HepG2 (cell line): ENCODE measurements around the gene KCNT1. TPM values are rescaled to one million over a fixed set of nuclear protein-coding genes. Genes with fewer than 3 reads are reported as not detected.

Source experiments
- ATAC-seq: fragments of 200-7000 bp; cut with Tn5 transposase; 3 replicates; pipeline ENCODE4 v1.9.1; 2020; ENCODE audit warnings: mild to moderate bottlenecking, moderate library complexity
- BruUV-seq: library from RNA; stranded (reverse); fragments of 400-500 nt; replicated peaks from 2 replicates; lab custom pipeline; 2021; lab: Mats Ljungman, UMichigan
- CTCF ChIA-PET: fragments of 300-600 bp; formaldehyde crosslinking; extraction: SDS; loops from one replicate; lab custom pipeline; 2021; ENCODE audit warnings: low total read pairs, inconsistent platforms, low intra/inter-chr PET ratio; lab: Yijun Ruan, JAX
- POLR2A ChIA-PET: fragments of 350-600 bp; sonication (Branson Sonifier 250); formaldehyde crosslinking; loops from one replicate; lab custom pipeline; 2020; ENCODE audit warnings: antibody characterized with exemption, inconsistent platforms; lab: Yijun Ruan, JAX
- DNase-seq: peaks from one replicate; pipeline ENCODE4 v3.0.0-alpha.2; 2015; ENCODE audit warnings: low spot score
- FAIRE-seq: peaks from 3 replicates; lab custom pipeline; 2011; peaks lifted over from hg19 to GRCh38; lab: Jason Lieb, UNC
- H2AFZ ChIP-seq: one replicate; pipeline ENCODE4 v1.6.1; 2011; ENCODE audit warnings: low read length, inconsistent platforms
- H3K27ac ChIP-seq: fragments of 300-600 bp; 3 replicates; pipeline ENCODE4 v1.8.0; 2011; ENCODE audit warnings: mixed run types, mild to moderate bottlenecking, mixed read lengths, low read length, inconsistent platforms; ENCODE audit not compliant: insufficient read depth; ENCODE audit errors: extremely low read length
- H3K27me3 ChIP-seq, 2 experiments: fragments of 200-600 bp in 1 of 2; 2 replicates in 1 of 2; 3 replicates in 1 of 2; pipeline versions ENCODE4 v1.6.0 to v1.8.0; 2011; ENCODE audit warnings: low read length in 2 of 2, mild to moderate bottlenecking in 2 of 2, moderate library complexity in 2 of 2, inconsistent platforms in 1 of 2; ENCODE audit not compliant: insufficient read depth in 2 of 2, control insufficient read depth in 1 of 2
- H3K36me3 ChIP-seq, 2 experiments: fragments of 200-600 bp in 1 of 2; replicated peaks in 1 of 2; 2 replicates in 1 of 2; 3 replicates in 1 of 2; pipeline versions ENCODE4 v1.5.1 to v1.8.0; 2011; ENCODE audit warnings: low read length in 2 of 2, inconsistent platforms in 1 of 2; ENCODE audit not compliant: insufficient read depth in 2 of 2, control insufficient read depth in 1 of 2
- H3K4me1 ChIP-seq: 2 replicates; pipeline ENCODE4 v1.5.1; 2012; ENCODE audit warnings: low read length, inconsistent platforms; ENCODE audit not compliant: insufficient read depth
- H3K4me2 ChIP-seq: 2 replicates; pipeline ENCODE4 v1.6.0; 2011; ENCODE audit warnings: low read depth, low read length, inconsistent platforms
- H3K4me3 ChIP-seq, 3 experiments: fragments of 200-600 bp in 1 of 3; sonication (generic), shearing (Covaris generic) in 1 of 3; replicated peaks in 1 of 3; 2 replicates each; pipeline ENCODE4 v1.5.1; 2011 to 2016; ENCODE audit warnings: low read length in 3 of 3, inconsistent platforms in 2 of 3, low read depth in 2 of 3, mild to moderate bottlenecking in 2 of 3, control low read depth in 1 of 3, mixed read lengths in 1 of 3; ENCODE audit not compliant: insufficient read depth in 1 of 3
- H3K79me2 ChIP-seq: one replicate; pipeline ENCODE4 v1.6.1; 2011; ENCODE audit warnings: low read length, inconsistent platforms; ENCODE audit not compliant: insufficient read depth
- H3K9ac ChIP-seq: 2 replicates; pipeline ENCODE4 v1.6.0; 2011; ENCODE audit warnings: mild to moderate bottlenecking, low read depth, low read length, inconsistent platforms; ENCODE audit not compliant: insufficient read depth
- H3K9me3 ChIP-seq: 2 replicates; pipeline ENCODE4 v1.5.1; 2012; ENCODE audit warnings: mild to moderate bottlenecking, low read length
- H4K20me1 ChIP-seq: 2 replicates; pipeline ENCODE4 v1.6.0; 2011; ENCODE audit warnings: inconsistent platforms, mild to moderate bottlenecking, low read length, moderate library complexity; ENCODE audit not compliant: insufficient read depth
- GATA4 ChIP-seq: sonication (generic); IDR thresholded peaks from 2 replicates; pipeline ENCODE4 v1.6.1; 2016; ENCODE audit warnings: antibody characterized with exemption, low read depth, borderline replicate concordance
- KAT7 ChIP-seq: IDR thresholded peaks from 2 replicates; pipeline ENCODE4 v1.6.1; 2018; ENCODE audit warnings: borderline replicate concordance, missing compliant biosample characterization
- POGZ ChIP-seq: sonication (generic); formaldehyde crosslinking; IDR thresholded peaks from 2 replicates; pipeline ENCODE4 v1.4.0; 2020; ENCODE audit warnings: mild to moderate bottlenecking, missing genetic modification reagents
- ZBTB10 ChIP-seq: sonication (generic); formaldehyde crosslinking; IDR thresholded peaks from 2 replicates; pipeline ENCODE4 v1.4.0; 2020; ENCODE audit warnings: missing genetic modification reagents, borderline replicate concordance
- ZBTB2 ChIP-seq: sonication (generic); formaldehyde crosslinking; IDR thresholded peaks from 2 replicates; pipeline ENCODE4 v1.8.0; 2022; ENCODE audit warnings: low read depth, missing genetic modification reagents
- ZNF136 ChIP-seq: sonication (generic); formaldehyde crosslinking; IDR thresholded peaks from 2 replicates; pipeline ENCODE4 v1.8.1; 2022; ENCODE audit warnings: low read depth, mild to moderate bottlenecking, moderate library complexity, missing genetic modification reagents
- WGBS: methylation state at CpG from one replicate; pipeline ENCODE4 v1.1.6; 2017; ENCODE audit warnings: low lambda C conversion rate; 5-methylcytosine and 5-hydroxymethylcytosine counted together
- in situ Hi-C: cut with HindIII; loops from 2 replicates; pipeline ENCODE4 v1.10.0; 2017; ENCODE audit warnings: low pct_unique_long_range_greater_than_20kb; ENCODE audit not compliant: extremely low pct_ligation_motif_present
- intact Hi-C: fragments of 100-400 bp; cut with micrococcal nuclease; formaldehyde crosslinking; loops from one replicate; pipeline ENCODE4 v1.10.0; 2022; ENCODE audit not compliant: unreplicated experiment
- polyA plus RNA-seq, 8 experiments: library from polyadenylated mRNA; depleted of rRNA in 3 of 8; stranded (reverse) in 7 of 8; unstranded in 1 of 8; fragments of >200 nt; fragmentation: Illumina TruSeq in 4 of 8; extraction: Trizol in 4 of 8; gene quantifications; 2 replicates each; pipeline versions ENCODE4 v1.2.1 to v1.2.3, GENCODE V29; 2011 to 2016; ENCODE audit warnings: low read depth in 4 of 8, missing spikeins in 1 of 8, mixed read lengths in 1 of 8; ENCODE audit not compliant: insufficient read depth in 1 of 8
- total RNA-seq, 5 experiments: library from RNA; depleted of rRNA; stranded (reverse); fragments of >200 nt; fragmentation: Illumina TruSeq; extraction: Trizol; gene quantifications; 2 replicates each; pipeline ENCODE4 v1.2.3, GENCODE V29; 2016; ENCODE audit warnings: low read depth in 1 of 5

Gene KCNT1
- total and polyA plus RNA-seq, 2 of the 13 experiments (the other 11 are each of a cell fraction or from before 2014, with no cell fraction given): not detected

- H3K79me2 ChIP-seq: no peaks in the 10 kb centered on the region
- no CpG with 5 or more reads among the region's 4 CpGs for WGBS
- in situ Hi-C loops (no loop called here), intact Hi-C loops (no loop called here)
- H2AFZ ChIP-seq: no peak overlapping the region
- H3K9me3 ChIP-seq: peaks cover 12% of the 10 kb centered on the region
- no peak for ATAC-seq
- no peak overlapping the region for H3K4me3 ChIP-seq
- ChIA-PET CTCF (no interaction called here), POLR2A (no interaction called here)
- no peaks in the 10 kb centered on the region for H3K36me3 ChIP-seq
- FAIRE-seq: no peak
- no peak overlapping the region for H3K4me2 ChIP-seq
- DNase-seq: no peak
- H3K27ac ChIP-seq: no peak overlapping the region
- TF ChIP-seq ZBTB2 (CRISPR knock-in tag): no peak
- TF ChIP-seq KAT7: no peak
- TF ChIP-seq ZBTB10: no peak
- no peak for TF ChIP-seq GATA4
- peaks cover 6 to 32% of the 10 kb centered on the region in 2 experiments; a peak in 3 of 5 replicates for H3K27me3 ChIP-seq
- H4K20me1 ChIP-seq: no peaks in the 10 kb centered on the region
- no TSS peak for BruUV-seq
- H3K9ac ChIP-seq: no peak overlapping the region
- H3K4me1 ChIP-seq: no peaks in the 10 kb centered on the region
These were observed 64.3 kb downstream of the KCNT1 start for GRCh38 chr9:135766251-135766650.

GRCh38 chr9:135766707-135767106, 64.7 kb downstream of the KCNT1 start:
- no peak overlapping the region for H2AFZ ChIP-seq
- DNase-seq (no peak), ATAC-seq (no peak)
- no peak overlapping the region for H3K27ac ChIP-seq
- H3K4me2 ChIP-seq: no peak overlapping the region
- no peaks in the 10 kb centered on the region for H3K4me1 ChIP-seq
- intact Hi-C loops: no loop called here
- POLR2A ChIA-PET: no interaction called here
- no peaks in the 10 kb centered on the region for H3K79me2 ChIP-seq
- no peak for TF ChIP-seq POGZ (CRISPR knock-in tag)
- TF ChIP-seq ZNF136 (CRISPR knock-in tag): no peak
- TF ChIP-seq, all 625 proteins: peak for 0
- peaks cover 12% of the 10 kb centered on the region for H3K9me3 ChIP-seq
- no peaks in the 10 kb centered on the region for H3K36me3 ChIP-seq
- BruUV-seq: no TSS peak
- H3K27me3 ChIP-seq: peaks cover 6 to 31% of the 10 kb centered on the region in 2 experiments; a peak in 3 of 5 replicates
- no peak for FAIRE-seq
- no peaks in the 10 kb centered on the region for H4K20me1 ChIP-seq
- in situ Hi-C loops: no loop called here
- CTCF ChIA-PET: no interaction called here
- WGBS: 38% methylated on average over 4 of the region's 4 CpGs
- H3K4me3 ChIP-seq: no peak overlapping the region
- H3K9ac ChIP-seq: no peak overlapping the region
